Testis (tissue), 3 donors: Measurements from ENCODE around the gene KIF1A. TPM values are rescaled to one million over a fixed set of nuclear protein-coding genes. Genes with fewer than 3 reads are reported as not detected.

Experiments
- DNase-seq: peaks from one replicate; pipeline ENCODE4 v3.0.0-alpha.2; 2019
- H3K27ac ChIP-seq, 2 donors: fragments of 200-600 bp; sonication (generic); one replicate each; pipeline ENCODE4 v1.5.1; 2019
- H3K27me3 ChIP-seq: fragments of 200-600 bp; sonication (generic); one replicate; pipeline ENCODE4 v1.5.1; 2019
- H3K36me3 ChIP-seq: fragments of 200-600 bp; sonication (generic); one replicate; pipeline ENCODE4 v1.5.1; 2017; ENCODE audit warnings: low read depth; ENCODE audit errors: missing control alignments
- H3K4me1 ChIP-seq: fragments of 200-600 bp; sonication (generic); one replicate; pipeline ENCODE4 v1.5.1; 2019
- H3K4me3 ChIP-seq, 2 donors: fragments of 200-600 bp; sonication (generic); one replicate each; pipeline ENCODE4 v1.5.1; 2017 to 2019
- H3K9me3 ChIP-seq: fragments of 200-600 bp; sonication (generic); one replicate; pipeline ENCODE4 v1.5.1; 2017
- CTCF ChIP-seq, 3 experiments: fragments of 450-650 bp in 2 of 3; fragments of 200-600 bp in 1 of 3; sonication (generic) in 1 of 3; IDR thresholded peaks; one replicate each; pipeline ENCODE4 v1.5.1; 2016 to 2019; ENCODE audit warnings: antibody characterized with exemption in 3 of 3, mild to moderate bottlenecking in 2 of 3, moderate library complexity in 1 of 3
- POLR2A ChIP-seq: fragments of 450-650 bp; IDR thresholded peaks from one replicate; pipeline ENCODE4 v1.6.1; 2017; ENCODE audit warnings: antibody characterized with exemption, mild to moderate bottlenecking, moderate library complexity
- WGBS, 2 donors: methylation state at CpG; one replicate each; pipeline ENCODE4 v1.1.5; 2018; 5-methylcytosine and 5-hydroxymethylcytosine counted together
- intact Hi-C: fragments of 100-400 bp; cut with DNase I; formaldehyde crosslinking; loops from one replicate; pipeline ENCODE4 v1.15.1; 2023; ENCODE audit warnings: low total_unique reads
- polyA plus RNA-seq: library from polyadenylated mRNA; stranded (reverse); fragments of 350-450 nt; fragmentation: Illumina TruSeq; extraction: RNeasy Lipid Tissue Mini Kit (QIAGEN cat#74804); gene quantifications from one replicate; pipeline ENCODE4 v1.2.3, GENCODE V29; 2014; ENCODE audit warnings: low read depth, low replicate concordance; ENCODE audit not compliant: insufficient read depth
- total RNA-seq, 2 donors: library from RNA; depleted of rRNA; stranded (reverse); fragments of >200 nt; gene quantifications; one replicate each; pipeline ENCODE4 v1.2.3, GENCODE V29; 2016

Gene KIF1A
- total and polyA plus RNA-seq, 3 donors from 2014 or later = 33.5 to 42.1 (median 37.0) TPM

- Histone ChIP-seq H3K36me3 (no peaks in the 10 kb centered on the region), H3K4me1 (no peaks in the 10 kb centered on the region), H3K4me3 (no peak overlapping the region), H3K27ac (no peak overlapping the region), H3K9me3 (no peaks in the 10 kb centered on the region), H3K27me3 (no peaks in the 10 kb centered on the region)
- intact Hi-C loops = no loop called here
- TF ChIP-seq POLR2A = no peak
- TF ChIP-seq CTCF (IDR thresholded peaks at IDR 0.05) = no peak
- no peak for DNase-seq
- WGBS, 2 donors = 89 to 90% methylated on average over 17 of the region's 18 CpGs
Observed at GRCh38 chr2:240741091-240741490, 78.9 kb downstream of the KIF1A start.

GRCh38 chr2:240739797-240740196 is 80.2 kb downstream of the KIF1A start:
- intact Hi-C loops = no loop called here
- no peaks in the 10 kb centered on the region for H3K4me1 ChIP-seq
- no peaks in the 10 kb centered on the region for H3K27me3 ChIP-seq
- H3K36me3 ChIP-seq = no peaks in the 10 kb centered on the region
- no peak overlapping the region for H3K4me3 ChIP-seq
- no peak overlapping the region for H3K27ac ChIP-seq
- no peaks in the 10 kb centered on the region for H3K9me3 ChIP-seq
- TF ChIP-seq CTCF (IDR thresholded peaks at IDR 0.05) (no peak), POLR2A (no peak)
- 87 to 89% methylated on average over 15 to 16 of the region's 16 CpGs for WGBS, 2 donors
- DNase-seq = no peak

- H3K36me3 ChIP-seq = no peaks in the 10 kb centered on the region
- WGBS, 2 donors = 87 to 90% methylated on average over 2 to 7 of the region's 7 CpGs
- intact Hi-C loops = no loop called here
Observed at GRCh38 chr2:240737958-240738357, 82.1 kb downstream of the KIF1A start.

GRCh38 chr2:240737512-240737911 is 82.5 kb downstream of the KIF1A start:
- intact Hi-C loops = no loop called here
- no peak overlapping the region for H3K27ac ChIP-seq
- no peaks in the 10 kb centered on the region for H3K4me1 ChIP-seq
- DNase-seq = no peak
- no peaks in the 10 kb centered on the region for H3K9me3 ChIP-seq
- no peaks in the 10 kb centered on the region for H3K36me3 ChIP-seq
- WGBS, 2 donors = 78 to 90% methylated on average over 5 of the region's 5 CpGs
- no peak overlapping the region for H3K4me3 ChIP-seq
- TF ChIP-seq POLR2A = no peak
- no peak for TF ChIP-seq CTCF (IDR thresholded peaks at IDR 0.05)
- H3K27me3 ChIP-seq = no peaks in the 10 kb centered on the region

More at GRCh38 chr2:240737958-240738357, 82.1 kb downstream of the KIF1A start:
- Histone ChIP-seq H3K4me1 (no peaks in the 10 kb centered on the region), H3K27me3 (no peaks in the 10 kb centered on the region), H3K27ac (no peak overlapping the region), H3K4me3 (no peak overlapping the region), H3K9me3 (no peaks in the 10 kb centered on the region)
- DNase-seq = no peak
- TF ChIP-seq POLR2A = no peak
- no peak for TF ChIP-seq CTCF (IDR thresholded peaks at IDR 0.05)
